Neural progenitor cell (in vitro differentiated cells): ENCODE measurements around the gene HLA-DQB2. TPM values are rescaled to one million over a fixed set of nuclear protein-coding genes. Genes with fewer than 3 reads are reported as not detected.
"Not testable (repeated sequence)": the region's sequence is repeated elsewhere in the genome, so short reads cannot be mapped to it uniquely, and the experiment has no call there.

ENCODE experiments used
- DNase-seq: peaks from one replicate; pipeline ENCODE4 v3.0.0-alpha.2; 2016; ENCODE audit warnings: low spot score
- H2AFZ ChIP-seq: fragments of 200-600 bp; sonication (generic); replicated peaks from 2 replicates; pipeline ENCODE4 v1.6.1; 2016; ENCODE audit warnings: antibody characterized with exemption
- H3F3A ChIP-seq: fragments of 200-600 bp; sonication (generic); 2 replicates; pipeline ENCODE4 v1.6.1; 2016; ENCODE audit warnings: antibody characterized with exemption, low read depth
- H3K27ac ChIP-seq: fragments of 200-600 bp; sonication (generic); 2 replicates; pipeline ENCODE4 v1.5.1; 2016; ENCODE audit warnings: mild to moderate bottlenecking
- H3K27me3 ChIP-seq: fragments of 200-600 bp; sonication (generic); 2 replicates; pipeline ENCODE4 v1.6.1; 2016; ENCODE audit warnings: mild to moderate bottlenecking, moderate library complexity
- H3K36me3 ChIP-seq: fragments of 200-600 bp; sonication (generic); 2 replicates; pipeline ENCODE4 v1.5.1; 2016
- H3K4me1 ChIP-seq: fragments of 200-600 bp; sonication (generic); 2 replicates; pipeline ENCODE4 v1.6.1; 2016; ENCODE audit warnings: mixed run types
- H3K4me2 ChIP-seq: fragments of 200-600 bp; sonication (generic); 2 replicates; pipeline ENCODE4 v1.6.1; 2016
- H3K4me3 ChIP-seq: fragments of 200-600 bp; sonication (generic); 2 replicates; pipeline ENCODE4 v1.5.1; 2016
- H3K79me2 ChIP-seq: fragments of 200-600 bp; sonication (generic); 2 replicates; pipeline ENCODE4 v1.6.1; 2016; ENCODE audit warnings: low read depth
- H3K9ac ChIP-seq: fragments of 200-600 bp; sonication (generic); 2 replicates; pipeline ENCODE4 v1.6.1; 2016
- H3K9me3 ChIP-seq: fragments of 200-600 bp; sonication (generic); 2 replicates; pipeline ENCODE4 v1.5.1; 2016; ENCODE audit warnings: low read depth
- H4K20me1 ChIP-seq: fragments of 200-600 bp; sonication (generic); 2 replicates; pipeline ENCODE4 v1.6.1; 2016; ENCODE audit warnings: low read depth
- H3K27ac Mint-ChIP-seq: 3 replicates; pipeline ENCODE4 v1.8.0; 2021; ENCODE audit warnings: mixed read lengths
- H3K27me3 Mint-ChIP-seq: 2 replicates; pipeline ENCODE4 v1.8.0; 2022; ENCODE audit warnings: low read depth, mild to moderate bottlenecking, inconsistent platforms, moderate library complexity, mixed read lengths; ENCODE audit not compliant: insufficient read depth
- H3K36me3 Mint-ChIP-seq: 3 replicates; pipeline ENCODE4 v1.8.0; 2021; ENCODE audit warnings: mixed read lengths
- H3K4me1 Mint-ChIP-seq: 3 replicates; pipeline ENCODE4 v1.8.0; 2021; ENCODE audit warnings: mixed read lengths
- H3K4me3 Mint-ChIP-seq: 3 replicates; pipeline ENCODE4 v1.8.0; 2021; ENCODE audit warnings: mild to moderate bottlenecking, moderate library complexity, mixed read lengths
- H3K9me3 Mint-ChIP-seq: 3 replicates; pipeline ENCODE4 v1.8.0; 2020; ENCODE audit warnings: mixed read lengths
- CTCF ChIP-seq: fragments of 200-600 bp; sonication (generic); IDR thresholded peaks from 2 replicates; pipeline ENCODE4 v1.5.1; 2017; ENCODE audit warnings: antibody characterized with exemption, mild to moderate bottlenecking
- EZH2 ChIP-seq: fragments of 200-600 bp; sonication (generic); IDR thresholded peaks from 2 replicates; pipeline ENCODE4 v1.6.1; 2017; ENCODE audit warnings: antibody characterized with exemption, mild to moderate bottlenecking, moderate library complexity
- EZH2phosphoT487 ChIP-seq: fragments of 200-600 bp; sonication (generic); IDR thresholded peaks from 2 replicates; pipeline ENCODE4 v1.6.1; 2017; ENCODE audit warnings: antibody characterized with exemption
- total RNA-seq: library from RNA; depleted of rRNA; stranded (reverse); fragments of >200 nt; gene quantifications from 2 replicates; pipeline ENCODE4 v1.2.3, GENCODE V29; 2015; ENCODE audit warnings: low replicate concordance

Gene HLA-DQB2
- total RNA-seq, 1 donor from 2014 or later: not detected

GRCh38 chr6:32790306-32790705, 27.0 kb upstream of the HLA-DQB2 start:
- Histone ChIP-seq H3K79me2 (no peaks in the 10 kb centered on the region), H4K20me1 (no peaks in the 10 kb centered on the region), H3K36me3 (no peaks in the 10 kb centered on the region), H3K4me2 (no peak overlapping the region), H2AFZ (no peak overlapping the region), H3K9me3 (no peaks in the 10 kb centered on the region), H3K9ac (no peak overlapping the region), H3K4me1 (no peaks in the 10 kb centered on the region), H3K27me3 (no peaks in the 10 kb centered on the region), H3K27ac (no peak overlapping the region), H3K4me3 (no peak overlapping the region), H3F3A (no peaks in the 10 kb centered on the region)
- peaks cover 4% of the 10 kb centered on the region for H3K27me3 Mint-ChIP-seq
- TF ChIP-seq EZH2 (no peak), CTCF (no peak), EZH2phosphoT487 (no peak)
- H3K36me3 Mint-ChIP-seq: no peaks in the 10 kb centered on the region
- no peaks in the 10 kb centered on the region for H3K9me3 Mint-ChIP-seq
- H3K4me3 Mint-ChIP-seq: no peak overlapping the region
- H3K4me1 Mint-ChIP-seq: no peaks in the 10 kb centered on the region
- H3K27ac Mint-ChIP-seq: no peak overlapping the region
- no peak for DNase-seq

DNA sequence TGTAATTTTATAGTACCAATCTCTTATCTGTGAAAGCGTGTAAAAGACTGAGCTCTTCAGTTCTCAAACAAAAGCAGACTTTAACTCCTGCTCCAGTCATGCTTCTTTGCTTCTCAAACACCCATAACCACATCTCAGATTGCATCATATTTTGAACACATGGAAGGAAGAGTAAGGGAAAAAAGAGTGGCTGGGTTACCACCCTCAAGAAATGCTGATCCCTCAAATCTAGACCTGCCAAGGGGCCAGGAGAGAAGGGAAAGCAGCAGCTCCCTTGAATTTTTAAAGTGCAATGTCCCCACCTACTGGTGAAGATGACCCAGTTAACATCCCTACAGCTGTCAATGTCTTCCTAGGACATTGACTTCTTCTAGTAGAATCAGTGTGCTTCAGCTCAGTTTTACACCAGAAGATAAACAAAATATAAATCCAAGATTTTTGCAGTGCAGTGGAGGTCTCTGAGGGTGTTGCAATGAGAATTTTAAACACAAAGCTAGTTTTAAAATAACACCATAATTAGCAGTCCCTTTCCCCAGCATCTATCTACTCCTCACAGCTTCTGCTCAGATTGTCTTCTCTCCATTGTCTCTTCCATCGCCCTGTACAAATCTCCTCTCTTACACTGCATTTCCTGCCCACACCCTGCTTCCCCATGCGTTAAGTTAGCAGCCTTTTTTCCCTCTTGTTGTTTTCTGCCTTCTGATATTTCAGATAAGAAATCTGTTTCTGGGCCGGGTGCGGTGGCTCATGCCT, 22.6 kb upstream of the HLA-DQB2 start:
- Histone ChIP-seq H3F3A (no peaks in the 10 kb centered on the region), H3K4me3 (no peak overlapping the region), H3K27me3 (no peaks in the 10 kb centered on the region), H3K27ac (no peak overlapping the region), H3K9ac (no peak overlapping the region), H4K20me1 (no peaks in the 10 kb centered on the region), H2AFZ (no peak overlapping the region), H3K4me1 (no peaks in the 10 kb centered on the region), H3K4me2 (no peak overlapping the region), H3K79me2 (no peaks in the 10 kb centered on the region), H3K9me3 (no peaks in the 10 kb centered on the region), H3K36me3 (no peaks in the 10 kb centered on the region)
- H3K4me1 Mint-ChIP-seq: no peaks in the 10 kb centered on the region
- peaks cover 2% of the 10 kb centered on the region for H3K27me3 Mint-ChIP-seq
- no peak overlapping the region for H3K4me3 Mint-ChIP-seq
- peak; percentile 75 for DNase-seq
- H3K27ac Mint-ChIP-seq: no peak overlapping the region
- H3K9me3 Mint-ChIP-seq: no peaks in the 10 kb centered on the region
- H3K36me3 Mint-ChIP-seq: no peaks in the 10 kb centered on the region
- TF ChIP-seq EZH2phosphoT487 (no peak), CTCF (peak; percentile 77), EZH2 (no peak)

- H3K4me1 Mint-ChIP-seq, H3K4me2 ChIP-seq: not testable (repeated sequence)
Observed at GRCh38 chr6:32782923-32783322, 19.6 kb upstream of the HLA-DQB2 start.

GRCh38 chr6:32779036-32779435, 15.7 kb upstream of the HLA-DQB2 start:
- H3K27ac ChIP-seq: no peak overlapping the region
- H3K4me3 ChIP-seq: no peak overlapping the region
- no peaks in the 10 kb centered on the region for H3K36me3 ChIP-seq
- TF ChIP-seq EZH2 (no peak), EZH2phosphoT487 (no peak), CTCF (no peak)
- no peaks in the 10 kb centered on the region for H3K4me1 ChIP-seq
- DNase-seq: no peak
- H2AFZ ChIP-seq: no peak overlapping the region
- H3F3A ChIP-seq: no peaks in the 10 kb centered on the region
- H3K4me2 ChIP-seq: no peak overlapping the region
- Mint-ChIP-seq H3K27me3 (peaks cover 8% of the 10 kb centered on the region), H3K27ac (no peak overlapping the region), H3K36me3 (no peaks in the 10 kb centered on the region), H3K9me3 (no peaks in the 10 kb centered on the region), H3K4me1 (no peaks in the 10 kb centered on the region), H3K4me3 (no peak overlapping the region)
- no peaks in the 10 kb centered on the region for H3K79me2 ChIP-seq
- no peaks in the 10 kb centered on the region for H3K9me3 ChIP-seq
- no peaks in the 10 kb centered on the region for H3K27me3 ChIP-seq
- no peaks in the 10 kb centered on the region for H4K20me1 ChIP-seq
- H3K9ac ChIP-seq: no peak overlapping the region

More at GRCh38 chr6:32782923-32783322, 19.6 kb upstream of the HLA-DQB2 start:
- not testable (repeated sequence) for H3K27ac ChIP-seq, H3K9ac ChIP-seq, H3K36me3 Mint-ChIP-seq, DNase-seq, H3K4me1 ChIP-seq, H3K79me2 ChIP-seq, H3K4me3 Mint-ChIP-seq, H2AFZ ChIP-seq, H3K27ac Mint-ChIP-seq, H3K9me3 ChIP-seq, H3K4me3 ChIP-seq, H3K27me3 Mint-ChIP-seq, H3K27me3 ChIP-seq, H3K9me3 Mint-ChIP-seq, H3K36me3 ChIP-seq, H4K20me1 ChIP-seq, H3F3A ChIP-seq
